Progenitor cell of endocrine pancreas (in vitro differentiated cells): Measurements from ENCODE around the gene MACF1. TPM values are rescaled to one million over a fixed set of nuclear protein-coding genes. Genes with fewer than 3 reads are reported as not detected.
A peak's percentile ranks its signal among the peaks of the same experiment; 100 is the strongest.
"Not testable (repeated sequence)": the region's sequence is repeated elsewhere in the genome, so short reads cannot be mapped to it uniquely, and the experiment has no call there.

Experiments used
- DNase-seq: peaks from one replicate; pipeline ENCODE4 v3.0.0; 2021; ENCODE audit warnings: low spot score; ENCODE audit not compliant: unreplicated experiment
- H3K27ac Mint-ChIP-seq: 2 replicates; pipeline ENCODE4 v1.8.0; 2021; ENCODE audit warnings: mild to moderate bottlenecking, moderate library complexity, mixed read lengths
- H3K27me3 Mint-ChIP-seq: 2 replicates; pipeline ENCODE4 v1.8.0; 2021; ENCODE audit warnings: mixed read lengths
- H3K36me3 Mint-ChIP-seq: 2 replicates; pipeline ENCODE4 v1.8.0; 2022; ENCODE audit warnings: mixed read lengths; ENCODE audit not compliant: insufficient read depth
- H3K4me1 Mint-ChIP-seq: 2 replicates; pipeline ENCODE4 v1.8.0; 2021; ENCODE audit warnings: low read depth, mixed read lengths
- H3K4me3 Mint-ChIP-seq: 2 replicates; pipeline ENCODE4 v1.8.0; 2021; ENCODE audit warnings: low read depth, mild to moderate bottlenecking, moderate library complexity, mixed read lengths
- H3K9me3 Mint-ChIP-seq: 2 replicates; pipeline ENCODE4 v1.8.0; 2021; ENCODE audit warnings: low read depth, mixed read lengths
- total RNA-seq: library from RNA; stranded (reverse); gene quantifications from 2 replicates; pipeline ENCODE4 v1.2.1, GENCODE V29; 2021
- TF ChIP-seq, protein P1 (sequence below): fragments of 200-600 bp; sonication (generic); IDR thresholded peaks from one replicate; pipeline ENCODE4 v1.5.0; 2021; ENCODE audit warnings: antibody characterized with exemption, mild to moderate bottlenecking; ENCODE audit not compliant: unreplicated experiment

Gene MACF1
- total RNA-seq, 1 donor from 2014 or later: 241 TPM

DNA sequence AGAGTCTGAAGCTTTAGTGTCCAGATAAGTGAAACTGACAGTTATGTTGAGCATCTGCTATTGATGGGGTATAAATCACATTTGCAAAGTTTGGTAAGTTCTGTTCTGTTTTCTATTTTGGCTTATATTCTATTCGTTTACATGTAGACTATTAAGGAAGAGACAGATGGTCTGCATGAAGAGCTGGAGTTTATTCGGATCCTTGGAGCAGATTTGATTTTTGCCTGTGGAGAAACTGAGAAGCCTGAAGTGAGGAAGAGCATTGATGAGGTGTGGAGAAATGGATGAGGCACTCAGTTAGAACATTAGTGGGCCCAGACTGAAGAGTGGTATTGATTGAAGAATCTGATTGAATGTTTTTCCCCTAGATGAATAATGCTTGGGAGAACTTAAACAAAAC is 236.4 kb downstream of the MACF1 start:
- TF ChIP-seq, protein P1, sequence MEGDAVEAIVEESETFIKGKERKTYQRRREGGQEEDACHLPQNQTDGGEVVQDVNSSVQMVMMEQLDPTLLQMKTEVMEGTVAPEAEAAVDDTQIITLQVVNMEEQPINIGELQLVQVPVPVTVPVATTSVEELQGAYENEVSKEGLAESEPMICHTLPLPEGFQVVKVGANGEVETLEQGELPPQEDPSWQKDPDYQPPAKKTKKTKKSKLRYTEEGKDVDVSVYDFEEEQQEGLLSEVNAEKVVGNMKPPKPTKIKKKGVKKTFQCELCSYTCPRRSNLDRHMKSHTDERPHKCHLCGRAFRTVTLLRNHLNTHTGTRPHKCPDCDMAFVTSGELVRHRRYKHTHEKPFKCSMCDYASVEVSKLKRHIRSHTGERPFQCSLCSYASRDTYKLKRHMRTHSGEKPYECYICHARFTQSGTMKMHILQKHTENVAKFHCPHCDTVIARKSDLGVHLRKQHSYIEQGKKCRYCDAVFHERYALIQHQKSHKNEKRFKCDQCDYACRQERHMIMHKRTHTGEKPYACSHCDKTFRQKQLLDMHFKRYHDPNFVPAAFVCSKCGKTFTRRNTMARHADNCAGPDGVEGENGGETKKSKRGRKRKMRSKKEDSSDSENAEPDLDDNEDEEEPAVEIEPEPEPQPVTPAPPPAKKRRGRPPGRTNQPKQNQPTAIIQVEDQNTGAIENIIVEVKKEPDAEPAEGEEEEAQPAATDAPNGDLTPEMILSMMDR: no peak
- Mint-ChIP-seq H3K36me3 (peaks cover 53% of the 10 kb centered on the region), H3K27ac (no peak overlapping the region), H3K4me1 (peaks cover 6% of the 10 kb centered on the region), H3K9me3 (no peaks in the 10 kb centered on the region), H3K4me3 (no peak overlapping the region), H3K27me3 (no peaks in the 10 kb centered on the region)
- DNase-seq: no peak

DNA sequence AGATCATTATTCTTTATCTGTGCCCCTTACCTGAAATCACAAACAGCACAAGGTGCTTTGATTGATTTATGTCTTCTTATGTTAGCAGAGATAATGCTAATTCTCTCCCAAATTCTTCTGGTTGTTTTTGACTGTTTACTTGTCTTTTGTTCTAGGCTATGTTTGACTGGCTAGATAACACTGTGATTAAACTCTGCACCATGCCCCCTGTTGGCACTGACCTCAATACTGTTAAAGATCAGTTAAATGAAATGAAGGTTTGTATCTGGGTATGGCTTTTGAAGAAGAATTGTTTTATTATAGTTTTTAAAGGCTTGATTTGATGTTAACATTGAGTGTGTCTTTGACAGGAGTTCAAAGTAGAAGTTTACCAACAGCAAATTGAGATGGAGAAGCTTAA is 237.3 kb downstream of the MACF1 start:
- peaks cover 6% of the 10 kb centered on the region for H3K4me1 Mint-ChIP-seq
- no peak overlapping the region for H3K4me3 Mint-ChIP-seq
- TF ChIP-seq, protein P1: no peak
- H3K9me3 Mint-ChIP-seq: no peaks in the 10 kb centered on the region
- H3K27ac Mint-ChIP-seq: no peak overlapping the region
- DNase-seq: no peak
- peaks cover 45% of the 10 kb centered on the region for H3K36me3 Mint-ChIP-seq
- no peaks in the 10 kb centered on the region for H3K27me3 Mint-ChIP-seq

DNA sequence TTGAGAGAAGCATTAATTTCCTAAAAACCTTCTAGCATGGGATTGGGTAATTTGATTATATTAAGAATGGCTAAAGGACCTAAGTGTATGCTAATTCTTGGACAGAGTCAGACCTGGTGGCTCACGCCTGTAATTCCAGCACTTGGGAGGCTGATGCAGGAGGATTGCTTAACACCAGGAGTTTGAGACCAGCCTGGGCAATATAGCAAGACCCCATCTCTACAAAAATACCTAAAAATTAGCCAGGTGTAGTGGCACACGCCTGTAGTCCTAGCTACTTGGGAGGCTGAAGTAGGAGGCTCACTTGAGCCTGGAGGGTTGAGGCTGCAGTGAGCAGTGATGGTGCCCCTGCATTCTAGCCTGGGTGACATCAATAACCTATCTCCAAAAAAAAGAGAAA is 241.1 kb downstream of the MACF1 start:
- peaks cover 6% of the 10 kb centered on the region for H3K4me1 Mint-ChIP-seq
- H3K27me3 Mint-ChIP-seq: no peaks in the 10 kb centered on the region
- no peak overlapping the region for H3K27ac Mint-ChIP-seq
- no peak overlapping the region for H3K4me3 Mint-ChIP-seq
- TF ChIP-seq, protein P1: no peak
- H3K9me3 Mint-ChIP-seq: no peaks in the 10 kb centered on the region
- peaks cover 48% of the 10 kb centered on the region for H3K36me3 Mint-ChIP-seq
- no peak for DNase-seq

DNA sequence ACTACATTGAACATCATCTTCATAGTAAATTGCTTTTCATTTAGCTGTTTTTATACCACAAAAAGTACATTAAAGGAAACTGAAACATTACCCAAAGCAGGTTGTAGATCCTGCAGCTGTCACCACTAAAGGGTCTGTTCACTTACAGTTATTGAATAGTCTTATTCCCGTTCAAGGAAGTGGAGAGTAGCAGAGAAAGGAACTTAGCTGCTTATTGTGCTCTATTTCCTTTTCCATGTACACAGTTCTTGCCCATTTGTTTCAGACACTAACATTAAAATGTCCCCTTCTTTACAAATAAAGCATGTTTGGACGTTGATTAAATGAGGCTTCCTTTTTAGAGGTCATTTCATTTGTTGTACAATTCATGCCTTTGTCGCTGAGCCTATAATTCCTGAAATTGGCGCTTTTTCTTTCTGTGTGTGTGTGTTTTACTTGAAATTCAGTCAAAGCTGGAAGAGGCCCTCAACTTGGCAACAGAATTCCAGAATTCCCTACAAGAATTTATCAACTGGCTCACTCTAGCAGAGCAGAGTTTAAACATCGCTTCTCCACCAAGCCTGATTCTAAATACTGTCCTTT is 242.6 kb downstream of the MACF1 start:
- TF ChIP-seq, protein P1: no peak
- H3K4me1 Mint-ChIP-seq: no peaks in the 10 kb centered on the region
- H3K4me3 Mint-ChIP-seq: no peak overlapping the region
- peak overlapping the region; percentile 52 for H3K27ac Mint-ChIP-seq
- no peaks in the 10 kb centered on the region for H3K9me3 Mint-ChIP-seq
- no peaks in the 10 kb centered on the region for H3K27me3 Mint-ChIP-seq
- no peak for DNase-seq
- peaks cover 52% of the 10 kb centered on the region for H3K36me3 Mint-ChIP-seq

DNA sequence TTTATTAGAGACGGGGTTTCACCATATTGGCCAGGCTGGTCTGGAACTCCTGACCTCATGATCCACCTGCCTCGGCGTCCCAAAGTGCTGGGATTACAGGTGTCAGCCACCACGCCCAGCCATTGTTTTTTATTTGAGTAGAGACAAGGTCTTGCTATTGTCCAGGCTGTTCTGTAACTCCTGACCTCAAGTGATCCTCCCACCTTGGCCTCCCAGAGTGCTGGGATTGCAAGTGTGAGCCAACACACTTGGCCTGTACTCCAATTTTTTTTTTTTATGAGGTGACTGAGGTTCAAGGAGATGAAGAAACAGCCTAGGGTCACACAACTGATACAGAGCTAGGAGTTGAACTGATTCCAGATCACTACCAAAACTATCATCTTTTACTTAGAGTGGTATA is 245.5 kb downstream of the MACF1 start:
- H3K9me3 Mint-ChIP-seq, H3K27me3 Mint-ChIP-seq: not testable (repeated sequence)

DNA sequence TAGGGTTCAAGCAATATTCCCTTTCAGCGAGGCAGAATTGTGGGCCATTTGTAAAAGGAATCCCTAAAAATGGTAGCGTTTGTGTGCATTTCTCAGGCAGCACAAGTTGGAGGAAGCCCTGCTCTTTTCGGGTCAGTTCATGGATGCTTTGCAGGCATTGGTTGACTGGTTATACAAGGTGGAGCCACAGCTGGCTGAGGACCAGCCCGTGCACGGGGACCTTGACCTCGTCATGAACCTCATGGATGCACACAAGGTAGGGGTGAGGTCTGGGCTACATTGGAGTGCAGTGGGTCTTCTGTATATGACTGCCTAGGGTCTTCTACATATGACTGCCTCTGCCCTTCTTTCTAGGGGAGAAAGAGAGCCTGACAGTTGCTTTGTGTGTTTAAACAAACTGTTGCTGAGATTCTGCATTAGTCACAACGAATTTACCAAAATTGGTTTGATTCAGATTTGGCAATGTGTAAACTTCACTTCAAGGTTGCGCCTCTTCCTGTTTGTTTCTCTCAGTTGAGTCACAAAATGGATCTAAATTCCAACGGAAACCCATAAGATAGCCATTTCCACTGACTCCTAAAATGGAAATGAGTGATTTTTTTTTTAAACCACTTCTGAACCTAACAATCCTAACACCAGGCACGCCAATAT is 246.6 kb downstream of the MACF1 start:
- Mint-ChIP-seq H3K4me1 (no peaks in the 10 kb centered on the region), H3K4me3 (no peak overlapping the region), H3K27ac (peak overlapping the region; percentile 45), H3K36me3 (peaks cover 42% of the 10 kb centered on the region), H3K27me3 (no peaks in the 10 kb centered on the region), H3K9me3 (no peaks in the 10 kb centered on the region)
- no peak for DNase-seq
- TF ChIP-seq, protein P1: no peak

More for the DNA sequence above, 245.5 kb downstream of the MACF1 start:
- not testable (repeated sequence) for H3K4me3 Mint-ChIP-seq, DNase-seq, H3K4me1 Mint-ChIP-seq, H3K27ac Mint-ChIP-seq
- H3K36me3 Mint-ChIP-seq: peaks cover 40% of the 10 kb centered on the region
